ENCODE data around the gene RAD9A. TPM values are rescaled to one million over a fixed set of nuclear protein-coding genes. Genes with fewer than 3 reads are reported as not detected.

RAD9A gene
- total RNA-seq, 1 experiment from 2014 or later = 20.9 TPM

DNA sequence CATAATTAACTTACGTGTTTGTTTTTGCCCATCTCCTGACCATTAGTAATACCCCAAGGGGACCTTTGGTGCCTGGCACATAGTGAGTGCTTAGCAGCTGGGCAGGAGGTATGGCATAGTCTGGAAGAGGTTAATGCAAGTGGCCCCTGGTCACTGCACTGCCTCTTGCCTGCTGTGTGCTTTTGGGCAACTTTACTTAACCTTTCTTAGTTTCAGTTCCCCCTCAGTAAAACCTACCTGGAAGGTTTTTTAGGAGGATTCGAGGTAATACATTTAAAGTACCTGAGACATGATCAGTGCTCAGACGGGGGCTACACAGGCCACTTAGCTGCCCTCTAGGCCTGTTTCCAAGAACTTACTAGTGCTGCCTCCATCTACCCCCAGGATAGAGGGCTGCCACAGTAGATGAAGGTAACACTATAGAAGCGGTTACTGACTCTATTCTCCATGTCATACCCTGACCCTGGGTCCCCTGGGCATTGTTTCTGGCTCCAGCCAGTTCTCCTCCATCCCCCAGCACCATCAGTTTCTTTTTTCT lies 41.8 kb upstream of the RAD9A start:
- no peak overlapping the region for H2BK20ac ChIP-seq (ENCODE audit: low read depth, low read length, poor library complexity, severe bottlenecking)
- H3K4me1 ChIP-seq (ENCODE audit: insufficient read depth, low read length) = no peaks in the 10 kb centered on the region
- no CpG with 5 or more reads among the region's 4 CpGs for WGBS (ENCODE audit: extremely low coverage, insufficient read length, low lambda C conversion rate)
- no peak overlapping the region for H4K91ac ChIP-seq (ENCODE audit: insufficient read length, low read depth, low read length)
- H2BK12ac ChIP-seq (ENCODE audit: insufficient read length, low read depth, low read length) = no peak overlapping the region
- H4K8ac ChIP-seq (replicated peaks; ENCODE audit: insufficient read length, low read depth, low read length) = no peak overlapping the region
- H3K18ac ChIP-seq (ENCODE audit: insufficient read length, low read depth, low read length) = no peak overlapping the region
- no peaks in the 10 kb centered on the region; the same call in 1 of the 2 replicates for H3K27me3 Mint-ChIP-seq (ENCODE audit: low read depth)
- no peak overlapping the region for H3K4me3 Mint-ChIP-seq
- 0 out of 7 replicates have a peak overlapping the region, but pooled peaks of 1 of the 3 experiments have one; percentile 2 for H3K27ac Mint-ChIP-seq
- no peak overlapping the region for H2AFZ ChIP-seq (ENCODE audit: low read length)
- H3K79me1 ChIP-seq (ENCODE audit: insufficient read depth, low read depth, low read length, poor library complexity, severe bottlenecking) = no peaks in the 10 kb centered on the region
- no peak overlapping the region for H3K4me2 ChIP-seq (ENCODE audit: insufficient read depth, insufficient read length, low read length)
- no peaks in the 10 kb centered on the region for H4K20me1 ChIP-seq (ENCODE audit: control insufficient read depth, insufficient read depth, insufficient read length)
- no peak overlapping the region for H4K5ac ChIP-seq (ENCODE audit: insufficient read length, low read depth, low read length)
- no peaks in the 10 kb centered on the region for H3K9me3 ChIP-seq (ENCODE audit: control insufficient read depth, low read depth, low read length)
- H3K23ac ChIP-seq (ENCODE audit: insufficient read length, low read depth, low read length) = no peak overlapping the region
- H2BK5ac ChIP-seq (ENCODE audit: insufficient read length, low read length) = no peak overlapping the region
- H3K4ac ChIP-seq (ENCODE audit: low read depth, low read length) = no peak overlapping the region
- H3K14ac ChIP-seq (ENCODE audit: insufficient read depth, low read length) = no peak overlapping the region
- DNase-seq = no peak
- H3K27ac ChIP-seq (ENCODE audit: insufficient read length, low read depth, low read length) = no peak overlapping the region
- no peaks in the 10 kb centered on the region for H3K27me3 ChIP-seq (ENCODE audit: insufficient read depth, low read length)
- H3K79me2 ChIP-seq (ENCODE audit: insufficient read depth, low read length) = no peaks in the 10 kb centered on the region
- H3K9ac ChIP-seq (ENCODE audit: extremely low read depth, insufficient read length, low read length) = no peak overlapping the region
- no peak overlapping the region for H2AK5ac ChIP-seq (ENCODE audit: insufficient read length, low read length)
- H2BK15ac ChIP-seq (ENCODE audit: low read depth, low read length) = no peak overlapping the region
- H3T11ph ChIP-seq (ENCODE audit: low read length) = no peak overlapping the region
- TF ChIP-seq, protein P1, sequence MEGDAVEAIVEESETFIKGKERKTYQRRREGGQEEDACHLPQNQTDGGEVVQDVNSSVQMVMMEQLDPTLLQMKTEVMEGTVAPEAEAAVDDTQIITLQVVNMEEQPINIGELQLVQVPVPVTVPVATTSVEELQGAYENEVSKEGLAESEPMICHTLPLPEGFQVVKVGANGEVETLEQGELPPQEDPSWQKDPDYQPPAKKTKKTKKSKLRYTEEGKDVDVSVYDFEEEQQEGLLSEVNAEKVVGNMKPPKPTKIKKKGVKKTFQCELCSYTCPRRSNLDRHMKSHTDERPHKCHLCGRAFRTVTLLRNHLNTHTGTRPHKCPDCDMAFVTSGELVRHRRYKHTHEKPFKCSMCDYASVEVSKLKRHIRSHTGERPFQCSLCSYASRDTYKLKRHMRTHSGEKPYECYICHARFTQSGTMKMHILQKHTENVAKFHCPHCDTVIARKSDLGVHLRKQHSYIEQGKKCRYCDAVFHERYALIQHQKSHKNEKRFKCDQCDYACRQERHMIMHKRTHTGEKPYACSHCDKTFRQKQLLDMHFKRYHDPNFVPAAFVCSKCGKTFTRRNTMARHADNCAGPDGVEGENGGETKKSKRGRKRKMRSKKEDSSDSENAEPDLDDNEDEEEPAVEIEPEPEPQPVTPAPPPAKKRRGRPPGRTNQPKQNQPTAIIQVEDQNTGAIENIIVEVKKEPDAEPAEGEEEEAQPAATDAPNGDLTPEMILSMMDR (conservative IDR thresholded peaks at IDR 0.05) = no peak
- peaks cover 28 to 38% of the 10 kb centered on the region in 2 experiments for H3K4me1 Mint-ChIP-seq
- no peaks in the 10 kb centered on the region for H3K36me3 Mint-ChIP-seq (ENCODE audit: insufficient read depth in 1 of 3, low read depth in 3 of 3)
- no peaks in the 10 kb centered on the region; a peak in 1 of 5 replicates for H3K9me3 Mint-ChIP-seq
- no peak overlapping the region for H2BK120ac ChIP-seq (ENCODE audit: low read depth, low read length, poor library complexity, severe bottlenecking)
- no peak overlapping the region for H3K56ac ChIP-seq (ENCODE audit: insufficient read length, low read depth, low read length)
- H3K23me2 ChIP-seq (ENCODE audit: insufficient read length, low read depth, low read length, poor library complexity, severe bottlenecking) = peaks cover 14% of the 10 kb centered on the region

Measured in H9 (cell line).